Gastroesophageal sphincter (tissue), 4 donors: ENCODE data around the gene SIX5. TPM values are rescaled to one million over a fixed set of nuclear protein-coding genes. Genes with fewer than 3 reads are reported as not detected.
A peak's percentile ranks its signal among the peaks of the same experiment; 100 is the strongest.

Experiments
- ATAC-seq: fragments of 150-250 bp; one replicate; pipeline ENCODE4 v1.9.1; 2016; ENCODE audit warnings: mild to moderate bottlenecking, moderate library complexity
- H3K27ac ChIP-seq, 4 donors: fragments of 200-600 bp; sonication (generic) in 3 of 4; 1 replicate in 3 of 4; 2 replicates in 1 of 4; pipeline ENCODE4 v1.5.1; 2016 to 2019
- H3K27me3 ChIP-seq: fragments of 200-600 bp; sonication (generic); one replicate; pipeline ENCODE4 v1.5.1; 2019
- H3K36me3 ChIP-seq, 2 donors: fragments of 200-600 bp; sonication (generic); one replicate each; pipeline ENCODE4 v1.5.1; 2019; ENCODE audit warnings: control low read depth in 1 of 2
- H3K4me1 ChIP-seq, 3 donors: fragments of 200-600 bp; sonication (generic); 1 replicate in 2 of 3; 2 replicates in 1 of 3; pipeline ENCODE4 v1.5.1; 2016 to 2019; ENCODE audit warnings: control low read depth in 2 of 3
- H3K4me3 ChIP-seq, 2 donors: fragments of 200-600 bp; sonication (generic); one replicate each; pipeline ENCODE4 v1.5.1; 2019; ENCODE audit warnings: mild to moderate bottlenecking in 1 of 2, moderate library complexity in 1 of 2
- H3K9me3 ChIP-seq, 3 donors: fragments of 200-600 bp; sonication (generic); one replicate each; pipeline ENCODE4 v1.5.1; 2017 to 2019; ENCODE audit warnings: control low read depth in 2 of 3
- EP300 ChIP-seq: sonication (generic); formaldehyde crosslinking; IDR thresholded peaks from one replicate; pipeline ENCODE4 v1.6.1; 2017; ENCODE audit warnings: antibody characterized with exemption, mild to moderate bottlenecking
- POLR2A ChIP-seq, 2 donors: fragments of 450-650 bp; IDR thresholded peaks; one replicate each; pipeline ENCODE4 v1.6.1; 2017; ENCODE audit warnings: antibody characterized with exemption in 2 of 2, mild to moderate bottlenecking in 2 of 2, moderate library complexity in 1 of 2
- POLR2AphosphoS5 ChIP-seq: sonication (generic); formaldehyde crosslinking; IDR thresholded peaks from one replicate; pipeline ENCODE4 v1.6.1; 2017; ENCODE audit warnings: antibody characterized with exemption
- WGBS, 2 donors: methylation state at CpG; one replicate each; pipeline ENCODE4 v1.1.5; 2018; ENCODE audit warnings: low coverage in 1 of 2; 5-methylcytosine and 5-hydroxymethylcytosine counted together
- total RNA-seq, 4 donors: library from RNA; depleted of rRNA; stranded (reverse); fragments of >200 nt; gene quantifications; one replicate each; pipeline ENCODE4 v1.1.0, GENCODE V29; 2016
- TF ChIP-seq, protein P1 (sequence below), 4 experiments: fragments of 200-600 bp in 2 of 4; fragments of 450-650 bp in 2 of 4; sonication (generic) in 1 of 4; IDR thresholded peaks; one replicate each; pipeline ENCODE4 v1.5.1; 2017 to 2019; ENCODE audit warnings: antibody characterized with exemption in 4 of 4, mild to moderate bottlenecking in 2 of 4, moderate library complexity in 2 of 4

Gene SIX5
- total RNA-seq, 4 donors from 2014 or later = 13.2 to 33.1 (median 23.7) TPM

DNA sequence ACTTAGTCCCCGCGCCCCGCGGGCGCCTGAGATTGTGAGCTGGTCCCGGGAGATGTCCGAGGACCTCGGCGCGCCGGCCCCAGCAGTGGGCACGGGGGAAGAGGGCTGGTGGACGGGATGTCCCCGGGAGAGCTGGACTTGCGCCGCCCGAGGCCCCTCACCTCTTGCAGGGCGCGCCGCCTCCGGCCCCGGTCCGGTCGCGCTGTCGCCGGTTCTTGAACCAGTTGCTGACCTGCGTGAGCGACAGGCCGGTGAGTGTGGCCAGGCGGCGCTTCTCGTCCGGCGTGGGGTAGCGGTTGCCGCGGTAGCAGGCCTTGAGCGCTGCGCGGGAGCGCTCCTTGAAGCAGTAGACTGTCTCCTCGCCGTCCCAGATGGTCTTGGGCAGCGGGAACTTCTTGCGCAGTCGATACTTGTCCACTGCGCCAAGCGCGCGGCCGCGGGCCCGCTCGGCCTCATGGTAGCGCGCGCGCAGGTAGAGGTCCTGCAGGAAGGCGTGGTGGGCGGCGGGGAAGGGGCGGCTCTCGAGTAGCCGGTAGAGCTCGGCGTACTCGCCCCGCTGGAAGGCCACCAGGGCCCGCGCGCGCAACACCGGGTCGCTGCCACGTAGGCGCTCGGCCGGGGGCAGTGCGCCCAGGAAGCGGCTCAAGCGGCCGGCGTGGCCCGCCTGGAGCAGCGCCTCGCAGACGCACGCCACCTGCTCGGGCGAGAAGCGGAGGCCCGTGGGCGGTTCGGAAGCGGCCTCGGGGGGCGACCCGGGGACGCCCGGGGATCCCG, 984 bp downstream of the SIX5 start:
- Histone ChIP-seq H3K36me3 (peaks cover 0 to 15% of the 10 kb centered on the region in 2 donors), H3K27ac (peak overlapping the region; percentile 86 to 99 (median 98)), H3K9me3 (no peaks in the 10 kb centered on the region), H3K27me3 (no peaks in the 10 kb centered on the region), H3K4me1 (peaks cover 3 to 74% (median 42%) of the 10 kb centered on the region in 3 donors), H3K4me3 (peak overlapping the region; percentile 65 to 93)
- ATAC-seq = no peak
- WGBS, 2 donors = 0% methylated on average over 6 of the region's 102 CpGs; no CpG with 5 or more reads in 1 of the 2 donors
- TF ChIP-seq, protein P1, sequence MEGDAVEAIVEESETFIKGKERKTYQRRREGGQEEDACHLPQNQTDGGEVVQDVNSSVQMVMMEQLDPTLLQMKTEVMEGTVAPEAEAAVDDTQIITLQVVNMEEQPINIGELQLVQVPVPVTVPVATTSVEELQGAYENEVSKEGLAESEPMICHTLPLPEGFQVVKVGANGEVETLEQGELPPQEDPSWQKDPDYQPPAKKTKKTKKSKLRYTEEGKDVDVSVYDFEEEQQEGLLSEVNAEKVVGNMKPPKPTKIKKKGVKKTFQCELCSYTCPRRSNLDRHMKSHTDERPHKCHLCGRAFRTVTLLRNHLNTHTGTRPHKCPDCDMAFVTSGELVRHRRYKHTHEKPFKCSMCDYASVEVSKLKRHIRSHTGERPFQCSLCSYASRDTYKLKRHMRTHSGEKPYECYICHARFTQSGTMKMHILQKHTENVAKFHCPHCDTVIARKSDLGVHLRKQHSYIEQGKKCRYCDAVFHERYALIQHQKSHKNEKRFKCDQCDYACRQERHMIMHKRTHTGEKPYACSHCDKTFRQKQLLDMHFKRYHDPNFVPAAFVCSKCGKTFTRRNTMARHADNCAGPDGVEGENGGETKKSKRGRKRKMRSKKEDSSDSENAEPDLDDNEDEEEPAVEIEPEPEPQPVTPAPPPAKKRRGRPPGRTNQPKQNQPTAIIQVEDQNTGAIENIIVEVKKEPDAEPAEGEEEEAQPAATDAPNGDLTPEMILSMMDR (IDR thresholded peaks at IDR 0.05) = no peak
- TF ChIP-seq POLR2A (IDR thresholded peaks at IDR 0.05) (peak; percentile 50 to 51), POLR2AphosphoS5 (peak; percentile 64)

DNA sequence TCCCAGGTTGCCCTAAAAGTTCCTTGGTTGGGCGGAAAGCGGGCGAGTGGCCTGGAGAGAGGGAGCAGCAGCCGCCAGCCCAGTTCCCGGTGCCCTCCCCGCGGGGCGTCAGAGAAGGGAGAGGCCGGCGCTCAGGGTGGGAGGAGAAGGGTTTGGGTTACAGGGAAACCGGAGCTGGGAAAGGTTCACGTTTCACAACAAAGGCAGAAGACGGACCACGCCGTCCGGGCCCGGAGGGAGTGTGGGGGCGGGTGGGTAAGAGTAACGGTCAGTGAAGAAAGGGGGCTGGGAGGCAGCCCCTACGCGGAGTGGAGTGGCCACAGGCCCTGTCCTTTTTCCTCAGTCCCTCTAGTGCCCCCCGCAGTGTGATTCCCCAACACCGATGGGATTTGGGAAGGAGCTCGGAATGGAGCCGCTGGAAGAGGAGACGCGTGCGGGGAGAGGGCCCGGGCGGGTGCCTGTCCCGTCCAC, 1.6 kb downstream of the SIX5 start:
- Histone ChIP-seq H3K27me3 (no peaks in the 10 kb centered on the region), H3K27ac (peak overlapping the region; percentile 86 to 99 (median 98)), H3K4me1 (peaks cover 3 to 74% (median 42%) of the 10 kb centered on the region in 3 donors), H3K36me3 (peaks cover 0 to 9% of the 10 kb centered on the region in 2 donors), H3K4me3 (peak overlapping the region; percentile 65 to 93), H3K9me3 (no peaks in the 10 kb centered on the region)
- no CpG with 5 or more reads among the region's 31 CpGs for WGBS, 2 donors
- ATAC-seq = peak; percentile 4
- TF ChIP-seq POLR2A (IDR thresholded peaks at IDR 0.05) (peak; percentile 53 to 80), EP300 (no peak), POLR2AphosphoS5 (peak; percentile 74)

DNA sequence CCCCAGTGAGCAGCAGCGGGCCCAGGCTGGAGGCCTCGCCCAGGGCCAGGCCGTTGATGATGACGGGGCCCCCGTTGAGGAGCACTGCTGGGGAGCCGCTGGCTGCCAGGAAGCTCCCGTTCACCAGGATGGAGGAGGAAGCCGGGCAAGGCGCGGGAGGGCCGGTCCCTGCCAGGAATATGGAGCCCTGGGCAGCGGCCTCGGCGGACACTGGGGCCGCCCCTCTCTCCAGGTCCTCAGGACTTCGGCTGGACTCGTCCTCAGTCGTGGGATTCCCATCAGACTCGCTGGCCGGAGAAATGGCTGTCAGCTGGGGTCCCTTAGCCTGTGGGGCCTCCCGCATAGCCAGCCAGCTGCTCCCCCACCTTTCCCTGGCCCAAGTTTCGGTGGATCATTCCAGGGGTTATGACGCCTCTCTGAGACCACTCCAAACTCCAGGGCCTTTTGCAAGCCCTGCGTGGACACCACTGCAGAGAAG, 2.1 kb downstream of the SIX5 start:
- ATAC-seq = no peak
- Histone ChIP-seq H3K27me3 (no peaks in the 10 kb centered on the region), H3K4me3 (peak overlapping the region; percentile 65 to 93), H3K9me3 (no peaks in the 10 kb centered on the region), H3K27ac (peak overlapping the region; percentile 86 to 99 (median 98)), H3K36me3 (peaks cover 0 to 7% of the 10 kb centered on the region in 2 donors), H3K4me1 (peaks cover 3 to 72% (median 42%) of the 10 kb centered on the region in 3 donors)
- TF ChIP-seq POLR2AphosphoS5 = no peak
- TF ChIP-seq POLR2A (IDR thresholded peaks at IDR 0.05) = no peak
- TF ChIP-seq EP300 = no peak
- TF ChIP-seq, protein P1 (IDR thresholded peaks at IDR 0.05) = no peak
- no CpG with 5 or more reads among the region's 24 CpGs for WGBS, 2 donors

DNA sequence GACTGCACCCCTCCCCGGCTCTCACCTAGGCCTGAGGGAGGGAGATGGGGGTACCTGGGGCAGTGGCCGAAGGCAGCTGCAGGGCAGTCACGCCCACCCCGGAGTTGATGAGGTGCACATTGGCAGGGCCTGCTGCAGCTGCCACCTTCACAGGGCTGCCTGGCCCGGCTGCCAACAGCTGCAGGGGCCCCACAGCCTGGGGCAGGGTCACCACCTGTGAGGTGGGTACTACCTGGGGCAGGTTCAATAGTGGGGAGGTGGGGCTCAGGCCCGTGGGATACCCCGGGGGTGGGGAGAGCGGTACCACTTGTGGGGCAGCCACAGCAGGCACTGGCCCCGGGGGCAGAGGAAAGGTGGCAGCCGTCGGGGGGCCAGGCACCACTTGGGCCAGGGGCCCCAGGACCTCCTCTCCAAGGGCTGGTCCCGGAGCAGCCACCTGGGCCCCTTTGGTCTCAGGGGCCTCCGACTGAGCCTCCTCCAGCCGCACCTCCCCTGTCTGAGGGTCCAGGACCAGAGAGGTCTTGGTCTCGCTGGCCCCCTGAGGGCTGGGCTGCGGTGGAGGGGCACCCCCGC, 2.7 kb downstream of the SIX5 start:
- ATAC-seq = no peak
- Histone ChIP-seq H3K4me1 (peaks cover 3 to 67% (median 42%) of the 10 kb centered on the region in 3 donors), H3K27me3 (no peaks in the 10 kb centered on the region), H3K36me3 (peaks cover 0 to 3% of the 10 kb centered on the region in 2 donors), H3K27ac (peak overlapping the region; percentile 86 to 99 (median 98)), H3K9me3 (no peaks in the 10 kb centered on the region), H3K4me3 (peak overlapping the region; percentile 65 to 93)
- TF ChIP-seq POLR2AphosphoS5 (no peak), EP300 (no peak), POLR2A (IDR thresholded peaks at IDR 0.05) (no peak)
- TF ChIP-seq, protein P1 (IDR thresholded peaks at IDR 0.05) = peak in 1 of 4 experiments; percentile 2
- no CpG with 5 or more reads among the region's 17 CpGs for WGBS, 2 donors

DNA sequence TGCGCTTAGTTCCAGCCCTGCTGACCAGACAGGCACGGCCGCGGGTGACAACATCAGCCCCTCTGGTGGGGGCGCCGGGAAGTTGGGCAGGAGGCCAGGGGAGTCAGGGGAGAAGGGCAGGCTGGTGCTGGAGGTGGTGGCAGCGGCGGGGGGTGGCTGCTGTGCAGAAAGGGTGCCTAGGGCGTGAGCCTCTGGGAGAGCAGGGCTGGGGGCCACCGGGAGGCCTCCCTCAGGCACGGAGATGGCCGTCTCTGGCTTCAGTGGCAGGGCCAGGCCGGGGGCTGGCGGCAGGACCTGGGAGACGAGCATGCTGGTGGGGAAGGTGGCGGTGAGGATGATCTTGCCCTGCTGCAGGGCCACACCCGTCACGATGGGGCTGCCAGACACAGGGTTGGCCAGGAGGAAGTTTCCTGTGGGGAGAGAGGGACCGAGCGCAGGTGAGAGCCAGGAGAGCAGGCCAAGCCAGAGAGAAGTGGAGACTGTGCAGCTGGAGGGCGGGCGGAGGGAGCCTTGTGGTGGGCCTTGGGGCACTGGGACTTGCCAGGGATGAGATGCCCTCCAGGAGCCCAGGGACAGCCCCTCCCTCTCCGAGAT, 3.3 kb downstream of the SIX5 start:
- Histone ChIP-seq H3K4me1 (peaks cover 3 to 61% (median 36%) of the 10 kb centered on the region in 3 donors), H3K4me3 (peak overlapping the region in 1 of 2 donors; percentile 93), H3K36me3 (no peaks in the 10 kb centered on the region), H3K27ac (peak overlapping the region; percentile 86 to 99 (median 98)), H3K9me3 (no peaks in the 10 kb centered on the region), H3K27me3 (no peaks in the 10 kb centered on the region)
- ATAC-seq = no peak
- WGBS, 2 donors = 20 to 26% methylated on average over 1 to 3 of the region's 23 CpGs
- TF ChIP-seq EP300 (no peak), POLR2A (IDR thresholded peaks at IDR 0.05) (no peak), POLR2AphosphoS5 (no peak)
- TF ChIP-seq, protein P1 (IDR thresholded peaks at IDR 0.05) = no peak
